Activated CD8-positive, alpha-beta memory T cell treated with anti-CD3 and anti-CD28 coated beads, Interleukin-2, amount 50 U/mL, for 1 hour (primary cell): ENCODE data around the gene STX18.
"Not testable (repeated sequence)": the region's sequence is repeated elsewhere in the genome, so short reads cannot be mapped to it uniquely, and the experiment has no call there.

Source experiments
- DNase-seq: peaks from one replicate; pipeline ENCODE4 v3.0.0-alpha.2; 2020; ENCODE audit errors: extremely low read depth

Gene STX18

GRCh38 chr4:4438891-4439290 is 103.0 kb downstream of the STX18 start:
- DNase-seq: no peak

GRCh38 chr4:4437798-4438470 is 103.9 kb downstream of the STX18 start:
- DNase-seq: no peak

- DNase-seq: no peak
Measured at GRCh38 chr4:4436244-4436823, 105.5 kb downstream of the STX18 start.

- DNase-seq: no peak
Measured at GRCh38 chr4:4433941-4434340, 107.9 kb downstream of the STX18 start.

- no peak for DNase-seq
Measured at GRCh38 chr4:4432341-4433125, 109.3 kb downstream of the STX18 start.

DNA sequence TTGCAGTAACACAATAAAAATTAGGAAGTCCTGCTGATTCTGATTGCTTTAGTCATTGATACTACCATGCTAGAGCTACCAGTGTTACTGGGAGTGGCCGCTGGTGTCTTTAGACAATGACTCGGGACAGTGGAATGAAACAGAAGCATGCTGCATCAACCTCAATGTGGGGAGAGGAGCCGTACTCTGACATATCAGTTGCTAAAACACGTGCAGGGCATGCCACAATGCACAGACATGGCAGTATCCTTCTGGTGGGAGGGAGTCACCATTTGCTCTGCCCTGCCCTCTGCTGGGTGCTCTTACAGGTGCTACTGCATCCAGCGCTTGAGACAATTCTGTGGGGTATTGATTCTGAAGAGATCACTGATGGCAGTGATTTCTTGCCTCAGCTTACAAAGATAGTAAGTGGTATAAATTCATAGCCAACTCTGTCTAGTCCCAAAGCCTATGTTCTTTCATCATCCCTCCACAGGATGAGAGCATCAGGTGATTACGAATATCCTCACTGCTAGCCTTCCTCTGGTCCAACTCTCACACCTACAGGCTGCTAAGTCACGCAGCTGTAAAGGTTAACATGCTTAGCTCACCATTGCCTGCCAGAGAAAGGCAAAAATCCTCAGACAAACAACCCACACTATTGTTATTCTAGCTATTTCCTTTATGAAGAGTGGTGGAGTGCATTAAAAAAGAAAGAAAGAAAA is 111.2 kb downstream of the STX18 start:
- no peak for DNase-seq

DNA sequence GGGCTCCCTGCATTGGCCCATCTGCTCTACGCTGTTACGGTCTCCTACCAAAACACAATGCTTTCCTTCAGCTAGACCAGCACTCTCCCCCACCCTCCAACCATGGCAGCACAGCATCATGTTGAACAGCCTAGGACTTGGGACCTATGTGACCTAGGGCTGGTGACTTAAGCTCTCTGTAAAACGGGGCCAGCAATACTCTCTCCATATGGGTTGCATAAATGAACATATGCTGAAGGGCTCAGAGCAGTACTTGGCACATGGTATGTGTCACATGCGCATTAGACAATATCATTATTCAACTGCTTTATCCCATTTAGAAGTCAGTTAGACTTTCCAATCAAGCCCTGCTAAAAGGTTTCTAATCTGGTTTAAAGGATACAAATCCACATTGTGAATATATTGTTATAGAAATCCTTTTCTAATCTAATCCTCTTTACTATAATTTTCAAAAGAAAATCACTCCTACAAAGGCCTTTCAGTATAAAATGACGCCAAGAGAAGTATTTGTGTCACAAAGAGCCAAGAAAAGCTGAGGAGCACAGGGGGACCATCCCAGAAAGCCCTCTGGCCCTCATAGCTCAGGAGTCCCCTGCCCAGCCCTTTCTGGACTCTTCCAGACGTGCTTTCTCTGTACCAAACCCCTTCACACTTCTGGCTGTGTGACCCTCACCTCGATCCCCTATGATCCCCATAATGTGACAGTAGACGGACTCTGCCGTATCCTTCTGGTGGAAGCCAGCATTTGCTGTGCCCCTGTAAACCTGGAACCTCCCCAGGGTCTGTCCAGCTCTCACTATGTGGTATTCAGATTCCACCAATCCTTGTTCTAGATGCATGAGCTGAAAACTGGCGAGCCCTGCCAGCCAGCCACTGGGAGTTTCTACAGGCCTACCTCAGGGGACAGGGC is 112.6 kb downstream of the STX18 start:
- no peak for DNase-seq

DNA sequence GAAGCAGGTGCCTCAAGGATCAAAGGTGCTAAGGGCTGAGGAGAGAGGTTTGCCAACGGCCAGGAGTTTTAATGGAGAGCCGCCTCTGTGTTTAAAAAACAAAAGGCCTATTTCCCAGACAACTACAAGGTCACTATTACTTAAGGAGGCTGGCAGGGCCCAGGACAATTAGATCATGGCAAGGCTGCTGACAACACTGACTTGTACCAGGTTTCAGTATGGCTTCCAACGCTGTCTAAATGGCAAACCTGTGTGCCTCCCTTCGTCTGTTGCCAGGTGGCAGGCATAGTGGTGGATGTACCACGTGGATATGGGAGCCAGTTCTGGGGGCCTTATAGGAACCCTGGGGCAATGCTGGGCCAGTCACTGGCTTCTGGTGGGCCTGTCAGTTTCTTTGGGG is 114.0 kb downstream of the STX18 start:
- no peak for DNase-seq

GRCh38 chr4:4427121-4427870 is 114.6 kb downstream of the STX18 start:
- no peak for DNase-seq

GRCh38 chr4:4426511-4427120 is 115.2 kb downstream of the STX18 start:
- no peak for DNase-seq

DNA sequence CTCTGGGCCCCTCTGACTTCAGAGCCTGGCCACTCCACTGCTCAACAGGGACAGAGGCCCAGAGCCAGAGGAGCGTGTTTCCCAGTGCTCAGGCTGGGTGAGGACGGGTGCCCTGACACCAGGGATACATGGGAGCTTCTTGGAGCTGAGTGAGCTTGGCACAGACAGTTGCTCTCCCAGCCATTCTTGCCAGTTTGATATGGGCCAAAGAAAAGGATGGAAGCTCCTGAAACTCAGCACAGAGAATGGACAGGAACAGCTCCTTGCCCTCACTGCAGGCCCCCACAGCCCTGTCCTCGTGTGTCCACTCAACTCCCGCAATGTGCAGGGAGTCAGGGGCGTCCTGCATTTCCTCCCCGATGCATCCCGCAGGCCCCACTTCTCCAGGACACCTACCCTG is 116.2 kb downstream of the STX18 start:
- DNase-seq: no peak

GRCh38 chr4:4425119-4425690 is 116.6 kb downstream of the STX18 start:
- no peak for DNase-seq

- DNase-seq: no peak
Measured at GRCh38 chr4:4424499-4425115, 117.2 kb downstream of the STX18 start.

- DNase-seq: no peak
Measured at GRCh38 chr4:4423706-4424498, 117.9 kb downstream of the STX18 start.

GRCh38 chr4:4422856-4423499 is 118.9 kb downstream of the STX18 start:
- no peak for DNase-seq

DNA sequence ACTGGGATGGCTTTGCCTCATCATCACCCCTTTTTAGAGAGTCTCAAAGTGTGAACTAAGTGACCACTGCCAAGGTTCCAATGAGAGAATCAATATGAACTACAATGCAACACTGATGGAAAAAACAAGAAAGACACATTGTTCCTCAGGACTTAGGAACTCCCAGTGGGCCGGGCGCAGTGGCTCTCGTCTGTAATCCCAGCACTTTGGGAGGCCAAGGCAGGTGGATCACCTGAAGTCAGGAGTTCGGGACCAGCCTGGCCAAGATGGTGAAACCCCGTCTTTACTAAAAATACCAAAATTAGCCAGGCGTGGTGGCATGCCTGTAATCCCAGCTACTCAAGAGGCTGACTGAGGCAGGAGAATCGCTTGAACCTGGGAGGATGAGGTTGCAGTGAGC is 119.7 kb downstream of the STX18 start:
- not testable (repeated sequence) for DNase-seq

- no peak for DNase-seq
Measured at GRCh38 chr4:4421356-4421755, 120.5 kb downstream of the STX18 start.

- DNase-seq: no peak
Measured at GRCh38 chr4:4420421-4420820, 121.4 kb downstream of the STX18 start.
